GM12878 (cell line): ENCODE results near the gene LCN1. TPM values are rescaled to one million over a fixed set of nuclear protein-coding genes. Genes with fewer than 3 reads are reported as not detected.

Experiments used
- ATAC-seq: fragments of 200-7000 bp; cut with Tn5 transposase; 3 replicates; pipeline ENCODE4 v1.9.1; 2020; ENCODE audit warnings: mild to moderate bottlenecking, moderate library complexity
- BruUV-seq: library from RNA; stranded (reverse); fragments of 400-500 nt; replicated peaks from 2 replicates; lab custom pipeline; 2021; lab: Mats Ljungman, UMichigan
- CTCF ChIA-PET: fragments of 300-600 bp; sonication (Branson Sonifier 250); formaldehyde crosslinking; extraction: SDS; loops from one replicate; lab custom pipeline; 2021; ENCODE audit warnings: inconsistent platforms; lab: Yijun Ruan, JAX
- POLR2A ChIA-PET: fragments of 350-600 bp; formaldehyde crosslinking; extraction: SDS; loops from one replicate; lab custom pipeline; 2021; ENCODE audit warnings: inconsistent platforms; lab: Charles Lee
- RAD21 ChIA-PET: fragments of 300-600 bp; sonication (Branson Sonifier 250); formaldehyde crosslinking; loops from one replicate; lab custom pipeline; 2023; ENCODE audit warnings: antibody characterized with exemption; ENCODE audit not compliant: unreplicated experiment; lab: Charles Lee
- SMC1A ChIA-PET: fragments of 300-600 bp; sonication (Branson Sonifier 250); formaldehyde crosslinking; loops from one replicate; lab custom pipeline; 2023; ENCODE audit not compliant: unreplicated experiment, uncharacterized antibody; lab: Charles Lee
- DNase-seq: peaks from one replicate; pipeline ENCODE4 v3.0.0-alpha.2; 2011; ENCODE audit warnings: low read depth, low spot score
- FAIRE-seq: peaks from 3 replicates; lab custom pipeline; 2011; peaks lifted over from hg19 to GRCh38; lab: Jason Lieb, UNC
- H2AFZ ChIP-seq: 2 replicates; pipeline ENCODE4 v1.6.0; 2011; ENCODE audit warnings: low read depth, low read length, control low read depth; ENCODE audit not compliant: control insufficient read depth
- H3K27ac ChIP-seq: 2 replicates; pipeline ENCODE4 v1.5.1; 2011; ENCODE audit warnings: control low read depth; ENCODE audit not compliant: control insufficient read depth, insufficient read depth
- H3K27me3 ChIP-seq, 2 experiments: replicated peaks in 1 of 2; 2 replicates each; pipeline versions ENCODE4 v1.6.0 to v1.6.1; 2011; ENCODE audit warnings: low read length in 1 of 2; ENCODE audit not compliant: control insufficient read depth in 2 of 2, insufficient read depth in 2 of 2
- H3K36me3 ChIP-seq, 2 experiments: 2 replicates each; pipeline ENCODE4 v1.5.1; 2011; ENCODE audit warnings: low read length in 1 of 2; ENCODE audit not compliant: control insufficient read depth in 2 of 2, insufficient read depth in 2 of 2
- H3K4me1 ChIP-seq: 2 replicates; pipeline ENCODE4 v1.6.1; 2011; ENCODE audit warnings: mild to moderate bottlenecking, low read length, moderate library complexity, mixed read lengths; ENCODE audit not compliant: control insufficient read depth, insufficient read depth
- H3K4me2 ChIP-seq: 2 replicates; pipeline ENCODE4 v1.6.0; 2011; ENCODE audit warnings: control low read depth; ENCODE audit not compliant: control insufficient read depth, insufficient read depth
- H3K4me3 ChIP-seq: fragments of 200-600 bp; sonication (generic); 2 replicates; pipeline ENCODE4 v1.5.1; 2016
- H3K79me2 ChIP-seq: 2 replicates; pipeline ENCODE4 v1.6.0; 2011; ENCODE audit warnings: low read length; ENCODE audit not compliant: control insufficient read depth, insufficient read depth
- H3K9ac ChIP-seq: 2 replicates; pipeline ENCODE4 v1.8.0; 2011; ENCODE audit warnings: low read length, control low read depth, mixed read lengths; ENCODE audit not compliant: control insufficient read depth, insufficient read depth
- H3K9me3 ChIP-seq: replicated peaks from 3 replicates; pipeline ENCODE4 v1.5.1; 2011; ENCODE audit warnings: mild to moderate bottlenecking, low read length; ENCODE audit not compliant: control insufficient read depth, insufficient read depth
- H4K20me1 ChIP-seq: 2 replicates; pipeline ENCODE4 v1.6.0; 2011; ENCODE audit not compliant: control insufficient read depth, insufficient read depth
- BCL11A ChIP-seq: IDR thresholded peaks from 2 replicates; pipeline ENCODE4 v1.6.1; 2011; ENCODE audit warnings: low read depth, low read length
- BCLAF1 ChIP-seq: fragments of 450-650 bp; IDR thresholded peaks from 2 replicates; pipeline ENCODE4 v1.6.1; 2017; ENCODE audit warnings: antibody characterized with exemption, mild to moderate bottlenecking, moderate library complexity
- BMI1 ChIP-seq: fragments of 450-650 bp; IDR thresholded peaks from 2 replicates; pipeline ENCODE4 v1.6.1; 2016; ENCODE audit warnings: mild to moderate bottlenecking, moderate library complexity, borderline replicate concordance
- CHD4 ChIP-seq: fragments of 200-600 bp; sonication (generic); IDR thresholded peaks from 2 replicates; pipeline ENCODE4 v1.6.1; 2016; ENCODE audit warnings: mild to moderate bottlenecking
- IRF4 ChIP-seq: IDR thresholded peaks from 2 replicates; pipeline ENCODE4 v1.6.1; 2011; ENCODE audit warnings: low read depth, low read length
- NR2F1 ChIP-seq: fragments of 450-650 bp; conservative IDR thresholded peaks from 2 replicates; pipeline ENCODE4 v1.6.1; 2017; ENCODE audit warnings: mild to moderate bottlenecking
- RCOR1 ChIP-seq: conservative IDR thresholded peaks from 2 replicates; pipeline ENCODE4 v1.6.1; 2012; ENCODE audit warnings: low read depth, low read length, improper control_type of control experiment
- REST ChIP-seq: IDR thresholded peaks from 2 replicates; pipeline ENCODE4 v1.6.1; 2012; ENCODE audit warnings: mild to moderate bottlenecking, low read depth, low read length
- WGBS: methylation state at CpG from one replicate; pipeline ENCODE4 v1.1.6; 2016; ENCODE audit warnings: low lambda C conversion rate; ENCODE audit not compliant: insufficient replicate concordance, insufficient coverage; ENCODE audit errors: missing lambda C conversion rate; 5-methylcytosine and 5-hydroxymethylcytosine counted together
- in situ Hi-C: fragments of 300-500 bp; cut with MboI; formaldehyde crosslinking; loops from 9 replicates; pipeline ENCODE4 v1.14.3; 2018; ENCODE audit warnings: mixed read lengths
- intact Hi-C: fragments of 100-400 bp; cut with micrococcal nuclease; formaldehyde crosslinking; loops from one replicate; pipeline ENCODE4 v1.14.2; 2022; ENCODE audit not compliant: unreplicated experiment
- polyA plus RNA-seq, 11 experiments: library from polyadenylated mRNA; depleted of rRNA in 4 of 11; unstranded in 6 of 11; stranded (reverse) in 5 of 11; fragments of >200 nt; fragmentation: Nextera tagmentation in 4 of 11; fragmentation: Illumina TruSeq in 1 of 11; extraction: Ambion mirVana in 4 of 11; extraction: Trizol in 1 of 11; gene quantifications; 1 replicate in 1 of 11; 2 replicates in 10 of 11; pipeline versions ENCODE4 v1.2.1 to v1.2.3, GENCODE V29; 2011 to 2016; ENCODE audit warnings: inconsistent platforms in 2 of 11, missing spikeins in 2 of 11, low read depth in 1 of 11
- total RNA-seq, 4 experiments: library from RNA; depleted of rRNA in 3 of 4; stranded (reverse); fragments of >200 nt in 3 of 4; fragmentation: Illumina TruSeq in 1 of 4; extraction: Trizol in 1 of 4; gene quantifications; 2 replicates each; pipeline versions ENCODE4 v1.2.1 to v1.2.3, GENCODE V29; 2013 to 2021

The LCN1 gene
- total and polyA plus RNA-seq, 10 of the 15 experiments (the other 5 are each of a cell fraction or from before 2014, with no cell fraction given) = not detected

- TF ChIP-seq REST (no peak), BCL11A (no peak), IRF4 (no peak)
Observed at GRCh38 chr9:135517407-135517822, 3.8 kb upstream of the LCN1 start (continued).

GRCh38 chr9:135519179-135519971 is 1.9 kb upstream of the LCN1 start:
- ChIA-PET CTCF (interaction anchor here (1.1 kb wide), 1 partner anchor 15 kb away, joined by 5 read pairs; no protein-coding TSS in a partner anchor), POLR2A (no interaction called here), RAD21 (no interaction called here)
- Histone ChIP-seq H3K9ac (no peak overlapping the region), H3K27me3 (no peaks in the 10 kb centered on the region), H3K79me2 (no peaks in the 10 kb centered on the region), H3K4me3 (no peak overlapping the region), H3K27ac (no peak overlapping the region)
- no peak for DNase-seq
- TF ChIP-seq BCLAF1 (no peak), NR2F1 (no peak), BMI1 (no peak), CHD4 (no peak), RCOR1 (no peak)
- TF ChIP-seq, all 136 proteins: peak for 0
- Histone ChIP-seq H2AFZ (no peak overlapping the region), H3K4me2 (no peak overlapping the region), H4K20me1 (no peaks in the 10 kb centered on the region), H3K4me1 (no peaks in the 10 kb centered on the region), H3K9me3 (no peaks in the 10 kb centered on the region), H3K36me3 (no peaks in the 10 kb centered on the region)
- 40% methylated on average over 10 of the region's 10 CpGs for WGBS
- SMC1A ChIA-PET = no interaction called here
- FAIRE-seq (no peak), ATAC-seq (no peak)
- in situ Hi-C loops (no loop called here), intact Hi-C loops (no loop called here)
- BruUV-seq = no TSS peak
